ENCODE measurements around the gene SH3BP2.

Gene SH3BP2

DNA sequence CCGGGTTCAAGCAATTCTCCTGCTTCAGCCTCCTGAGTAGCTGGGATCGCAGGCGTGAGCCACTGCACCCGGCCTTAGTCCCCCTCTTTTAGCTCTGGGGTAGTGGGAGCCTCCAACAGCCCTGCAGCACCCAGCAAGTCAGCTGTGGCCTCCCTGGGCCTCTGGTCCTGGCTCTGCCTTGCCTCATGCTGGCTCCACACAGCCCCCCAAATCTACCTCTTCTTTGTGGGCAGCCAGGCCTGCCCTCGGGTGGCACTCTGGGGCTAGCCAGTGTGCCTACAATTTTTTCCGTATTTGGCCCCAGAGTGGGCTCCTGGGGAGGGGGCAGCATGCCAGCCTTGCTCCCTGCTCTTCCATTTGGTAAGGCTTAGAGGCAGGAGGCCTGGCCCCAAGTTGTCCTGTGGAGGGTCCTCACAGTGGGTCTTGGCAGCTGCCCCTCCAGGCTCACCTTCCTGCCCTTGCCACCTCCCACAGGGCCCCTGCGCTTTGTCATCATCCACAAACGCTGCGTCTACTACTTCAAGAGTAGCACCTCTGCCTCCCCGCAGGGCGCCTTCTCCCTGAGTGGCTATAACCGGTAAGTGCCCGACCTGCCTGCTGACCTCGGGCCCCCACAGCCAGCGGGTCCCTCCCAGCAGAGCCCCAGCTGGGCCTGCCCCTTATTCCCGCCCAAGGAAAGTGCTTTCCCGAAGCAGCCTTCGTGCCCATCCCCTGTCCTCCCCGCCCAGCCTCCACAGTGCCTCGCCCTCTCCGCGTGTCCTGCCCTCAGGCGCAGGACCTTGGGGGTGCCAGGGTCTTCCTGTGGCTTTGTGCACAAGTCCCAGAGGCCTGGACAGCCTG, 29.8 kb downstream of the SH3BP2 start:
- no peaks in the 10 kb centered on the region for H3K36me3 ChIP-seq (replicated peaks)
- H3K27me3 ChIP-seq (ENCODE audit: low read depth): no peaks in the 10 kb centered on the region
- no peak for DNase-seq (ENCODE audit: low spot score in 2 of 2)

DNA sequence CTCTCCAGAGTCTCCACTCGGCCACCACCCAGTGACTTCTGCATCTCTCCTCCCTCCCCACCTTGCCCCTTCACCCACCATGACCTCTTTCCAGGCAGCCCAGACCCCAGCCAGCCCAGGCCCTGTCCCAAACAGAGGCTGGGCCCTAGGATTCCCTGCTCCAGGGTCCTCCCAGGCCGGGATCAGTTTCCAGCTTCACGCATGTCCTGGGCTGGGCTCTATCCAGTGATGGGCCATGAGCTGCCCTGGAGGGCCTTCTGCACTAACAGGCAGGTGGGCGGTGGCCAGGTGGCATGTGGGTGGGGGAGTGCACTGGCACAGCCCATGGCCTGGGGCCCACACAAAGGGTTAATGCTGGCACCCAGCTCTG, 30.4 kb downstream of the SH3BP2 start:
- no peaks in the 10 kb centered on the region for H3K4me1 ChIP-seq
- H3K4me3 ChIP-seq: no peak overlapping the region
- in situ Hi-C loops (cut with MboI; ENCODE audit: low sequenced_read_pairs): no loop called here
- H3K36me3 ChIP-seq (replicated peaks): no peaks in the 10 kb centered on the region
- no peak for DNase-seq (ENCODE audit: low spot score in 2 of 2)
- H3K9me3 ChIP-seq: no peaks in the 10 kb centered on the region
- no peaks in the 10 kb centered on the region for H3K27me3 ChIP-seq (ENCODE audit: low read depth)

More for the DNA sequence above, 29.8 kb downstream of the SH3BP2 start:
- Histone ChIP-seq H3K4me3 (no peak overlapping the region), H3K9me3 (no peaks in the 10 kb centered on the region), H3K4me1 (no peaks in the 10 kb centered on the region)
- in situ Hi-C loops (cut with MboI; ENCODE audit: low sequenced_read_pairs): no loop called here

DNA sequence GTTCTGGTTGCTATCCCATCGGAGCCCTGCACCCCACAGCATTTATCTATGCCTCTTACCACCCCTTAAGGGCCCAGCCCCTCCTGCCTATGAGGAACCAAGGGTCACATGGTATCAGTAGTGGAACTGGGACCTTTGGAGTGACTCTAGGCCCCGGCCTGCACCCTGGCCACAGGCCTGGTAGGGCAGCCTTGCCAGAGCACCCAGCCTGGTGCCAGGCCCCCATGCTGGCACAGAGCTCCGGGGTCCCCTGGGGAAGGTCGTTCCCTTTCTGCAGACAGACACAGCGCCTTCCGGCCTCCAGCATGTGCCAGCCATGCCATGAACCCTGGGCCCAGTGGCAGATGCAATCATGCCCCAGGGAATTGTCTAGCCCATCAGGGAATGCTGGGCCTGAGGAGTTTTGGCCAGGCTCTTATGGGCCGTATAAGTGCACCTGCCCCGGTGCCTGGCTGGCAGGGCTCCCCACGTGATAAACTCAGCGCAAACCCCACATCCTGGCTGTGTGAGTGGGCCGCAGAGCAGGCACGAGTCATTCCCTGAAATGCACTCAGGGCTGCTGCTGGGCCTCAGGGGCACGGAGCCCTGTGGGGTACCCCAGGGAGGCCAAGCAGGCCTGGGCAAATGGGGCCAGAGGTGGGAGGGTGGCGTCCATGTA, 30.9 kb downstream of the SH3BP2 start:
- in situ Hi-C loops (cut with MboI; ENCODE audit: low sequenced_read_pairs): no loop called here
- Histone ChIP-seq H3K27me3 (ENCODE audit: low read depth) (no peaks in the 10 kb centered on the region), H3K36me3 (replicated peaks) (no peaks in the 10 kb centered on the region), H3K4me1 (no peaks in the 10 kb centered on the region), H3K4me3 (no peak overlapping the region), H3K9me3 (no peaks in the 10 kb centered on the region)
- DNase-seq (ENCODE audit: low spot score in 2 of 2): no peak

DNA sequence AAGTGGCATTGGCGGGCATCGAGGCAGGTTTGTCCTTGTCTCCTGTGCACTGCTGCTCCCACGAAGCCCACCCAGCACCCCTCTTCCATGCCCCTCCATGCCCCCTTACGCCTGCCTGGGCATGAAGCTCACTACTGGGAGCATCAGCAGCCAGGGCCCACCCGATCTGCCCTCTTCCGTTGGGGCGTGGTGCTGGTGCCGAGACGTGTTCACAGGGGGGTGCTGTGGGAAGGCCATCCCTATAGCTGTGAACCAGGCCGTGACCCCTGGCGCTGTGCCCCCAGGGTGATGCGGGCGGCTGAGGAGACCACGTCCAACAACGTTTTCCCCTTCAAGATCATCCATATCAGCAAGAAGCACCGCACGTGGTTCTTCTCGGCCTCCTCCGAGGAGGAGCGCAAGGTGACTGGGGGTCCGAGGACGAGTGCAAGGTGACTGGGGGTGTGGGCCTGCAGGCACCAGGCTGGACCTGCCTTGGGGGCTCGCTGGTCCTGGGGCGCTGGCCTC, 31.5 kb downstream of the SH3BP2 start:
- no peaks in the 10 kb centered on the region for H3K36me3 ChIP-seq (replicated peaks)
- H3K4me3 ChIP-seq: no peak overlapping the region
- no peaks in the 10 kb centered on the region for H3K4me1 ChIP-seq
- H3K27me3 ChIP-seq (ENCODE audit: low read depth): no peaks in the 10 kb centered on the region
- DNase-seq (ENCODE audit: low spot score in 2 of 2): no peak
- no peaks in the 10 kb centered on the region for H3K9me3 ChIP-seq
- in situ Hi-C loops (cut with MboI; ENCODE audit: low sequenced_read_pairs): no loop called here

DNA sequence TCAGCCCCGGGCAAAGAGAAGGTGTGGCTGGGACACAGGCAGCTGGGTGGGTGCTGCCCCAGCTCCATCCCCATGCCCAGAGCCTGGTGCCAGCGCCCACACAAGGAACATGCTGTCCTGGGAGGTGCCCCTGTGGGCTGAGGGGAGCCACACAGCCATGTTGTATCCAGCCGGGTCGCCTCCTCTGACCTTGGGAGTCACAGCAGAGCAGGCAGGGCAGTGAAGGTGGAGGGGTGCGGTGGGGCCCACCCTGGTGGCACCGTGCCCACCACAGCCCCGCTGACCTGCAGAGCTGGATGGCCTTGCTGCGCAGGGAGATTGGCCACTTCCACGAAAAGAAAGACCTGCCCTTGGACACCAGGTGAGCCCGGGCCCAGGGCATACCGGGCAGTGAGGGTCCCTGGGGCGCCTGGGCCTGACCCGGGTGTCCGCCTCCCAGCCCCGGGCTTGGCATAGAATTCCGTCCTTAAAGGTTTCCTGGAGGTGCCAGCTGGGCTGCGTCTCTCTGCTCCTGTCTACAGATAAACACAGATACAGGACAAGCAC, 32.0 kb downstream of the SH3BP2 start:
- Histone ChIP-seq H3K27me3 (ENCODE audit: low read depth) (no peaks in the 10 kb centered on the region), H3K4me1 (no peaks in the 10 kb centered on the region), H3K4me3 (no peak overlapping the region), H3K36me3 (replicated peaks) (no peaks in the 10 kb centered on the region), H3K9me3 (no peaks in the 10 kb centered on the region)
- in situ Hi-C loops (cut with MboI; ENCODE audit: low sequenced_read_pairs): no loop called here
- DNase-seq (ENCODE audit: low spot score in 2 of 2): no peak

DNA sequence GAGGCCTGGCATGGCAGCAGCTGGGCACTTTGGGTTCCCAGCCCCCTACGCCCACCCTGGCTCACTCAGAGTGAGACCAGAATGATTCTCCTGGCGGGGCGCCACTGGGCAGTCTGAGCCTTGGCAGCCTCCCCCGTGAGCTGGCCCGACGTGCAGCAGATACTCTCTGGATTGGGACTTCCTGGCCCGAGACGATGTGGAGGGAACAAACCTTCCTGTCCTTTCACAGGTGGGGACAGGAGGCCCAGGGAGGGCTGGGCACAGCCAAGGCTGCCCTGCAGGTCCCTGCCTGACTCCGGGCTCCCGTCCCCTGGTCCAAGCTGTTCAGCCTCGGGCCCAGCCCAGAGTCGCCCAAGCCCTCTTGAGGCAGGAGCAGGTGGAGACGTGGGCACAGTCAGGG, 32.9 kb downstream of the SH3BP2 start:
- no peaks in the 10 kb centered on the region for H3K9me3 ChIP-seq
- H3K27me3 ChIP-seq (ENCODE audit: low read depth): no peaks in the 10 kb centered on the region
- in situ Hi-C loops (cut with MboI; ENCODE audit: low sequenced_read_pairs): no loop called here
- H3K36me3 ChIP-seq (replicated peaks): no peaks in the 10 kb centered on the region
- H3K4me3 ChIP-seq: no peak overlapping the region
- no peaks in the 10 kb centered on the region for H3K4me1 ChIP-seq
- DNase-seq (ENCODE audit: low spot score in 2 of 2): no peak

DNA sequence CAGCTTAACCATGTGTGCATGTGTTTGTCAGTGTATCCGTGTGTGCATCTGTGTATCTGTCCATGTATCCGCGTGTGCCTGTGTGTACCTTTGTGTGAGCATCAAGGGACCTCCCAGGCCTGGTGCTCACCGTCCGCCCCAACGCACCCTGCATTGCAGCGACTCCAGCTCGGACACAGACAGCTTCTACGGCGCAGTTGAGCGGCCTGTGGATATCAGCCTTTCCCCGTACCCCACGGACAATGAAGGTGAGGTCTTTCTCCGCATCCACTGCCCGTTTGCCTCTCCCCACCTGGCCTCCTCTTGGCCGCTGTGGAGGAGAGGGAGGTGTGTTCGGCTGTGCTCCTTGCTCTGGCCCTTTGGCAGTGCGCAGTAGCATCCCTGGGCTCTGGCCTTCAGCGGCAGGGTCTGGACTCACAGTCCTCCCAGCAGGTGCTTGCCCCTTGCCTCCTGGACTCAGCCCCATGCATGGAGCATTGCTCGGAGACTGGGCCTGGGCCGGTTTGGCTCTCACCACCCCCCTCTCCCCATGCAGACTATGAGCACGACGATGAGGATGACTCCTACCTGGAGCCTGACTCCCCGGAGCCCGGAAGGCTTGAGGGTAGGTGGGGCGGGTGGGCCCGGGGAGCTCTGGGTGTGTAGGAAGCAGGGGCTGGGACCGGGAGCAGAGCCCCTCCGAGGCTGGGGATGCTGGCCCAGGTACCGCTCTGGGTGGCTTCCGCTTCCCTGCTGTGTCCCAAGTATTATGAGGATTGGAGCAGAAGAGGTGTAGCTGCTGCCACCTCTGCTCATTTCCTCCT, 34.4 kb downstream of the SH3BP2 start:
- no peak overlapping the region for H3K4me3 ChIP-seq
- H3K9me3 ChIP-seq: no peaks in the 10 kb centered on the region
- H3K36me3 ChIP-seq (replicated peaks): no peaks in the 10 kb centered on the region
- DNase-seq (ENCODE audit: low spot score in 2 of 2): no peak
- in situ Hi-C loops (cut with MboI; ENCODE audit: low sequenced_read_pairs): no loop called here
- no peaks in the 10 kb centered on the region for H3K27me3 ChIP-seq (ENCODE audit: low read depth)
- no peaks in the 10 kb centered on the region for H3K4me1 ChIP-seq

DNA sequence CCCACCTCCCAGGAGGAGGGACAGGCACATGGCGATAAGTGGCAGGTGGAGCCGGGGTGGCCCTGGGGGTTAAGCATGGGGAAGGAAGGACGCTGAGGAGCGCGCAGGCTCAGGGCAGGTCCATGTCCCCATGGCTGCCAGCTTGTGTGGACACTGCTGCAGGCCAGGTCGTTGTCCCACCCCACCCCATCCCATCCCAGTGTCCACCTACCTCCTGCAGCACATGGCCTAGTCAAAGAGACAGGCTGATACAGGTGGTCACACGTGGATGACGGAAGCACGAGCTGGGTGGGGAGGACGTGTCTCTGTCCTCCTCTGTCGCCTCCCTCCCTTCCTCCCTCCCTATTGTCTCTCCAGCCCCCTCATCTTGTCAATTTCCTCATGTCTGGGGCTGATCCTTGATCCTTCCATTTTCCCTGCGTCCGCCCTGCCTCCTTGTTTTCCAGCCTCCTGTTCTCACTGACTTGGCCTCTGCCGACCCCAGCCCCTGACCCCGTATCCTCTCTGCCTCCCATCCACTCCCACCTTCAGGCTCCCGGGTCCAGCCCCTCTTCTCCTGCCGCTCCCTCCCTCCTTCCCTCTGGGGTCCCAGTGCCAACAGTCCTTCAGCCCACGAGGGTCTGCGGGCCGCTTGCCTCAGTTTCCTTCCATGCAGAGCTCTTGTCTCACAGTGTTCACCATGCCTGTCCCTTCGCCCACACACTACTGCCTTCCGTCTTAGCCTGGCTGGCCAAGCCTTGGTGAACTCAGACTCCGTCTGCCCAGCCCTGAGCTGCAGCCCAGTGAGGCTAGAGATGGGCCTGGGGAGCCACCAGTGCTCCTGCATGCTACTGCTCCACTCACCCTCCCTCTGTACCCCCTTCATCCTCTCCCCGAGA, 35.2 kb downstream of the SH3BP2 start:
- no peak for DNase-seq (ENCODE audit: low spot score in 2 of 2)
- in situ Hi-C loops (cut with MboI; ENCODE audit: low sequenced_read_pairs): no loop called here
- no peaks in the 10 kb centered on the region for H3K9me3 ChIP-seq
- H3K4me1 ChIP-seq: no peaks in the 10 kb centered on the region
- H3K4me3 ChIP-seq: no peak overlapping the region
- H3K36me3 ChIP-seq (replicated peaks): no peaks in the 10 kb centered on the region
- no peaks in the 10 kb centered on the region for H3K27me3 ChIP-seq (ENCODE audit: low read depth)

DNA sequence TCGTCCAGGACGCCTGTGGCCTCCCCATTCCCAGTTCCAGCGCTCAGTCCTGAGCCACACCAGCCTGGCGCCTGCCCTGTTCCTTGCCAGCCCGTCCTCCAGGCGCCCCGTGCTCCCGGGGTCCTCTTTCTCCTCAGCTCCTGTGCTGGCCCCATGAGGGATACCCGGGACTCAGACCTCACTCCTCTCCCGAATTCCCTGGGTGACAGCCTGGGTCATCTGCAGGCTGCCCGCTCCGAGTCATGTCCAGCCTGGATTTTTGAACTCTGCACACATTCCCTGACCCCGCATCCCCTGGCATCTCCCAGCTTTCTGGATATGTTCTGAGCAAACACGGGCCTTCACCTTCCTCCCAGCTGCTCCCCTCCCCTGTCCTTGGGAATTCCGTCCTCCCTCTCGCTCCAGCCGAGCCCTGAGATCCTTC, 35.9 kb downstream of the SH3BP2 start:
- no peaks in the 10 kb centered on the region for H3K36me3 ChIP-seq (replicated peaks)
- no peaks in the 10 kb centered on the region for H3K4me1 ChIP-seq
- in situ Hi-C loops (cut with MboI; ENCODE audit: low sequenced_read_pairs): no loop called here
- H3K27me3 ChIP-seq (ENCODE audit: low read depth): no peaks in the 10 kb centered on the region
- DNase-seq (ENCODE audit: low spot score in 2 of 2): no peak
- H3K4me3 ChIP-seq: no peak overlapping the region
- no peaks in the 10 kb centered on the region for H3K9me3 ChIP-seq

DNA sequence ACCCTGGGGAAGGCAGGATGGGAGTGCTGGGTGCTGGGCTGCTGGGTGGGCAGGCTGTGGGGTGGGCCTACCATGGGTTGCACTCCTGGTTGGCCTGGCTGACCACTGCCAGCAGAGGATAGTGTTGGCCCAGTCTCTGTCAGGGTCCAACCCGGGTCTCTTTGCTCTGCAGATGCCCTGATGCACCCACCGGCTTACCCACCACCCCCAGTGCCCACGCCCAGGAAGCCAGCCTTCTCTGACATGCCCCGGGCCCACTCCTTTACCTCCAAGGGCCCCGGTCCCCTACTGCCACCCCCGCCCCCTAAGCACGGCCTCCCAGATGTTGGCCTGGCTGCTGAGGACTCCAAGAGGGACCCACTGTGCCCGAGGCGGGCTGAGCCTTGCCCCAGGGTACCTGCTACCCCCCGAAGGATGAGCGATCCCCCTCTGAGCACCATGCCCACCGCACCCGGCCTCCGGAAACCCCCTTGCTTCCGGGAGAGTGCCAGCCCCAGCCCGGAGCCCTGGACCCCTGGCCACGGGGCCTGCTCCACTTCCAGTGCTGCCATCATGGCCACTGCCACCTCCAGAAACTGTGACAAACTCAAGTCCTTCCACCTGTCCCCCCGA, 36.5 kb downstream of the SH3BP2 start:
- in situ Hi-C loops (cut with MboI; ENCODE audit: low sequenced_read_pairs): no loop called here
- H3K9me3 ChIP-seq: no peaks in the 10 kb centered on the region
- no peak overlapping the region for H3K4me3 ChIP-seq
- no peaks in the 10 kb centered on the region for H3K4me1 ChIP-seq
- no peaks in the 10 kb centered on the region for H3K36me3 ChIP-seq (replicated peaks)
- DNase-seq (ENCODE audit: low spot score in 2 of 2): no peak
- H3K27me3 ChIP-seq (ENCODE audit: low read depth): no peaks in the 10 kb centered on the region

DNA sequence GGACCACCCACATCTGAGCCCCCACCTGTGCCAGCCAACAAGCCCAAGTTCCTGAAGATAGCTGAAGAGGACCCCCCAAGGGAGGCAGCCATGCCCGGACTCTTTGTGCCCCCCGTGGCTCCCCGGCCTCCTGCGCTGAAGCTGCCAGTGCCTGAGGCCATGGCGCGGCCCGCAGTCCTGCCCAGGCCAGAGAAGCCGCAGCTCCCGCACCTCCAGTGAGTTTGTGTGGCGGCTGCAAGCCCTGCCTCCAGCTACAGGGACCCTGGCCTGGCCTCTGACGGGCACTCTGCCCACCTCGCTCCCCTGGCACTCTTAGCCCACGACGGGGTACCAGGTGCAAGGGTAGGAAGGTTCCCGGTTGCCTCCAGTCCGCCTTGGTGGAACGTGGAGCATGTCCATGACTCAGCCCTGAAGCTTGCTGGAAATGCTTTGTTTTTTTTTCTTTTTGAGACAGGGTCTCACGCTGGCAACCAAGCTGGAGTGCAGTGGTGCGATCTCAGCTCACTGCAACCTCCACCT, 37.1 kb downstream of the SH3BP2 start:
- in situ Hi-C loops (cut with MboI; ENCODE audit: low sequenced_read_pairs): no loop called here
- Histone ChIP-seq H3K9me3 (no peaks in the 10 kb centered on the region), H3K4me3 (no peak overlapping the region), H3K36me3 (replicated peaks) (no peaks in the 10 kb centered on the region), H3K27me3 (ENCODE audit: low read depth) (no peaks in the 10 kb centered on the region), H3K4me1 (no peaks in the 10 kb centered on the region)
- no peak for DNase-seq (ENCODE audit: low spot score in 2 of 2)

DNA sequence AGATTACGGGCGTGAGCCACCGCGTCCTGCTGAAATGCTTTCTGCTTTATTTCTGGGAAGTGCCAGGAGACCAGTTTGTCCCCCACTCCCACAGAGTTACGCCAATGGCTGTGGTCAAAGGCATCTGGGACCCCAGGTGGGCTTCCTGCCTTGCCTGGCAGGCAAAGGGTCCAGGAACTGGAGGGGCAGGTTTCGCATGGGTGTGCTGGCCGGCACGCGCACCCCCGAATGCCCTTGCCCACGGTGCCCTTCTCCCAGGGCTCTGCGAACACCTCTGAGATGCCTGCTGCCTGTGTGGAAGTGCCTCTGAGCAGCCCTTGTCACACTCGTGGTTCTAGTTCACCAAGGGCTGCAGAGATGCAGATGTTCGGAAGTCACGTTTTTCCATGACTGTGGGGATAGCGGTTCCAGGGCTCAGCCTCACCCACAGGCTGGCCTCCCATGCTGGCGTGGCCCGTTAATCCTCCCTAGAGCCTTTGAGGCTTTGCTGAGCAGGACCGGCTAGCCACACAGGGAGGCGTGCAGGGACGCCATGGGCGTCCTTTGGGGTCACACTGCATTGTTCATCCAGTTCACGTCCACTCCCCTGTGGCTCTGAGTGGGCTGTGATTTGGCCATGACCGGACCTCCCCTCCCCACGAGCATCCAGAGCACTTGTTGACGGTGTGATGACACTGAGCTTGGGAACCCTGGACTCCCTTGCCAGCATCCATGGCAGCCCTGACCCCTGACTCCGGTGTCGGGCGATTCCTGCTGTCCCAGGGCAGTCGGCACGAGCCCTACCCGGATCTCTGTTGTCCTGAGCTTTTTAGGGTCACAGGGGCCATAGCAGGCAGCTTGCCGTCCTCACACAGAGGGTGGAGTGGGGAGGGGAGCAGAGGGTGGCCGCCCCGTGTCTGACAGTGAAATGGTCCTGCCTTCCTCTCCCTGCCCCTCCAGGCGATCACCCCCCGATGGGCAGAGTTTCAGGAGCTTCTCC, 38.0 kb downstream of the SH3BP2 start:
- in situ Hi-C loops (cut with MboI; ENCODE audit: low sequenced_read_pairs): no loop called here
- Histone ChIP-seq H3K4me1 (no peaks in the 10 kb centered on the region), H3K4me3 (no peak overlapping the region), H3K9me3 (no peaks in the 10 kb centered on the region), H3K36me3 (replicated peaks) (no peaks in the 10 kb centered on the region), H3K27me3 (ENCODE audit: low read depth) (no peaks in the 10 kb centered on the region)
- no peak for DNase-seq (ENCODE audit: low spot score in 2 of 2)

Measured in HAP-1 (cell line).